Measurements from ENCODE around the gene HOXB4.
A peak's percentile ranks its signal among the peaks of the same experiment; 100 is the strongest.

The HOXB4 gene

DNA sequence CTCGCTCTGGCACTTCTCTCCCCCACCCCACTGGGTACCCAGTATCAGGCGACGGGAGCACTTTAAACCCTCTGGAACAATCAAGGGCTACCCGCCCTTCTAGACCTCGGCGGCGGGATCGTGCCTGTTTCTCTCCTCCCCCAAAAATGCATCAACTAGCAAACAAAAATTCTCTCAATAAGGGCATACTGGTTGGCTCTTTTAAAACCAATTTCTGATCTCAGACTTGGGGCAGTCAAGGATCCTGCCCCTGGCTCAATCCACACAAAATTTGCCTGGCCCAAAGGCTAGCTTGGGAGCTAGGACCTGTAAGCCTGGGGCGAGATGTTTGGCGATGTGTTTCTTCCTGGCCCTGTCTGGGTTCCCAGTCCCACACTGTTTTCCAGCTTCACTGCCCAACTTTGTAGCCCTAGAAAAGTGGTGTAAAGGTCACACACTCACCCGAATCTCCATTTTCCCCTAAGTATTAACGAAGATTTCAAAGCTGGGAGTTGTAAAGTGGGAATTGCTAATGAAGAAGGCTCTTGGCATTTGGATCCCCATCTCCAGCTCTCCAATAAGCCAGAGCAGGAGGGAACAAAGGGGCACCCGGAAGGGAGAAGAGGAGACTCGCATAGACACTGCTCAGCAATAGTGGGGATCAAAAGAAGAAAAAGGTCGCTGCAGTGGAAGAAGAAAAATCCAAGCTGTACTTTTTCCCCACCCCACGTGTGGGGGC is 18.9 kb downstream of the HOXB4 start:
- no peak for DNase-seq (ENCODE audit: low read depth in 2 of 2)

DNA sequence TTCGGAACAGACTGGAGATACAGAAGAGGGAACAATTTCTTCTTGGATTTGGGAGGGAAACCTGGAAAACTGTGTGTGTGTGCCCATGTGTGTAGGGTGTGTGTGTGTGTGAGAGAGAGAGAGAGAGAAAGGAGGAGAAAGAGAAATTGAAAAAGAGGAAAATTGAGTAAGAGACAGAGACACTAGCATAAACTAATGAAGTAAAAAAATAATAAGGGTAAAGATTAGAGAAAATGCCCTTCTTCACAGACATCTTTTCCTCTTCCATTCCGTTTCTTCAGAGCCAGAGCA is 19.4 kb downstream of the HOXB4 start:
- DNase-seq (ENCODE audit: low read depth in 2 of 2), result no peak

DNA sequence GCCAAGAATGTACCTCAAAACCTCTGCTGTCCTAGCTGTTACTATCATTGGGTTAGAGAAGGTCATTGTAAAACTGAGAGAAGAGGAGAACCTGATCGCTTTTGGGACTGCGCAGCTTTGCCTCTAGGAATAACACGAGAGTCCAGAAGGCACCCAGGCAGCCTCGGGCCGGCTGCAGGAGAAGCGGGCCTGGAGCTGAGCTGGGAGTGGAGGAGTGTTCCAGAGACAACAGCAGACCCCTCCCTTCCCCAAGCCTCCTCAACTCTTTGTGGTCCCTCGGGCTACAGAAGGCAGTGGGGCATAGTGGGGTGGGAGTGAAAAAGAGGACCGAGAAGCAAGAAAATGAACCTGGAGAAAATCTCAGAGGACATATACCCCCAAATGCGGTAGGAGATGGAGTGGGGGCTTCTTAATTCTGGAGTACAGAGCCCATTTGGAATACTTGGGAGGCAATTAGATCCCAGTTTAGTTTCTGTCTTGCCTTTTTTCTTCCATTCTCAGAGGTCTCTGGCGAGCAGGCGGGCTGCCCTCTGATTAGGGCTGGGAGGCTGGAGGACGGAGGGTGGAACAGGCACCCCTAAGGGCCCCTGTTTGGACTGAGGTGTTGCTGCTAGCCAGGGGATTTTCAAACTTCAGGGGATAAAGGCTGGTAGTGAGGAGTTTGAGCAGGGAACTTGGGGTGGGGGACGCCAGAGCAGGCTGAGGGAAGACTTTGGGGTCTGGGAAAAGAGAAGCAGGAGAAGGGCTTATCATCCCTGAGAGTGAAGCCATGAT is 19.9 kb downstream of the HOXB4 start:
- DNase-seq (ENCODE audit: low read depth in 2 of 2), result no peak

DNA sequence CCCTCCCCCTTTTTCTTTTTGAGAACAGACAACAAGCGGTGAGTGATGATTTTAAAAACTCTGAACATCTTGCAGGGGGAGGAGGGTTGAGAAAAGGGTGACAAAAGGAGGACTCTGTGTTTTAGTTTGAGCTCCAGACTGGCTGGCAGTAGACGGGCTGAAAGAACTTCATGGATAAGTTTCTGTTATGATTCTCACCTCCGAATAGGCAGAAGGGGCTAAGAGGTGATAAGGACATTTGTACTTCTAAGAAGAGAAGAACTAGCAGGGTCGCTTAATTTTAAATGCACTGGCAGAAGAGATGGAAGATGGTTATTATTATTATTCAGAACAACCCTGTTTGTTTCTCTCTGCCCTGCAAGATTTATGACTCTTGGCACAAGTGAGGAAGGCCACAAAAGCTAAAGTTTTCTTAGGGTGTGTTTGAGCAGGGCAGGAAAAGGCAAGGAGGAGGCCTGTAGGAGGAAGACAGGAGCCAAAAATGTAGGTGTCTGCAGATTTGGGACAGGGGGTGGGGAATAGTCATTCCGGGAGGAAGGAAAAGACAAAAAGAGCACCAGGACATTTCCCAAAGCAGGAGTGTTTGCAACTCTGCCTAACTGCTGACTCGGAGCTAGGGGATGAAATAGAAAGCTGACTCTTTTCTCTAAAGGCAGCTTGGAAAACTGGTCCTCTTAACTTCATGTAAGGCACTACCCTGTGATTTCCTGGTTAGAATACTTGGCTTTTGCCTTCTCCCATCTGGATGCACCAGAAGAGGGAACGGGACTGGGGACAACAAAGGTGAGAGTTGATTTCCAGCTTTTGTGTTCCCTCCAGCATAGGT is 21.4 kb downstream of the HOXB4 start:
- DNase-seq (ENCODE audit: low read depth in 2 of 2), result no peak

DNA sequence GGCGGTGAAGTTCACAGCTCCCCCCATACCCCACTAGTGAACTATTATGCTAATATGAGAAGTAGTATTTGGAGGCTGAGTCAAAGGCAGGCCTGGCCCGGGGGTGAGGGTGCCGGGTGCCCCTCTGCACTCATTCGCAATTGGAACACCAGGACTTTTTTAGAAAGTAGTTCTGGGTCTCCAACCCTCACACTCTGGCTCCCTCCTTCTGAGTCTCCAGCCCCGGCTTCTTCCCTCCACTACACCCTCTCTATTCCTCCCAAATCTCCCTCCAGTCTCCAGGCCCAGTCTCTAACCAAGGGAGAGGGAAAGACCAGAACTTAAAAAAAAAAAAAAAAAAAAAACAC is 21.9 kb downstream of the HOXB4 start:
- DNase-seq (ENCODE audit: low read depth in 2 of 2), result no peak

DNA sequence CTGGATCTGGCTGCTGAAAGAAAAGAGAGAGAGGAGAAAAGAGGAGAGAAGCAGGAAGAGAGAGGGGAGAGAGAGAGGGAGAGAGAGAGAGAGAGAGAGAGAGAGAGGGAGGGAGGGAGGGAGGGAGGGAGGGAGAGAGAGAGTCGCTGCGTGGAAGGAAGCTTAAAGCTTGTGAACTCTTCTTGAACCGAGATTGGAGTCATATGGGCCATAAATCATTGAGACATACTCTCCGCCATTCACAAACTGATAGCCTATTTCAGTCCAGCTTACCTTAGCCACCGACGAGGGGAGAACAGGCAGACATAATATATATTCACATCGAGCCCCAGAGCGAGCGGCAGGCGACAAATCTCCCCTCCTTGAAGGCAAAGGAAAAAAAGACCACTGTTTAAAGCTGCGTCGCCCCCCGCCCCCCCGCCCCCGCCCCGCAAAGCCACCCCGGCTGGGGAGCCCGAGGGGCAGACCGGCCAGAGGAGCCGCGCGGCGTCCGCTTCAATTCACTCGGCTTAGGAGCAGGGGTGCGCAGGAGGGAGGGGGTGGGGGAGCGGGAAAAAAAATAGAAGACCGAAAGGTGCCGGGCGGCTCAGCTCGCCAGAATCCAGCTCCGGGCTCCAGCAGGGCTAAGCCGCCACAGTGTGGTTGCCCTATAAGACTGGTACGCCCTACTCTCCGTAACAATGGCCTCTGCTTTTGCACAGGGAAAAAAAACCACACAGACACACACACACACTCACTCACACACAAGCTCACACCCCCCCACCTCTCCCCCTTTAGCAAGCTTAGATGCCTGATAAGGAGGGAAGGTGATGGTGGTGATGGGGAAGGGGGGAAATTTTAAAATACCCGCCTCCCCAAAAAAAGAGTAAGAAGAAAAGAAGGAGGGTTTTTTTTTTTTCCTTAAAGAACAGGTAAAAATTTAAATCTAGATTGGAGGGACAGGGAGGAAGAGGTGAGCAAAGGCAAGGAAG is 22.6 kb downstream of the HOXB4 start:
- DNase-seq (ENCODE audit: low read depth in 2 of 2), result no peak

DNA sequence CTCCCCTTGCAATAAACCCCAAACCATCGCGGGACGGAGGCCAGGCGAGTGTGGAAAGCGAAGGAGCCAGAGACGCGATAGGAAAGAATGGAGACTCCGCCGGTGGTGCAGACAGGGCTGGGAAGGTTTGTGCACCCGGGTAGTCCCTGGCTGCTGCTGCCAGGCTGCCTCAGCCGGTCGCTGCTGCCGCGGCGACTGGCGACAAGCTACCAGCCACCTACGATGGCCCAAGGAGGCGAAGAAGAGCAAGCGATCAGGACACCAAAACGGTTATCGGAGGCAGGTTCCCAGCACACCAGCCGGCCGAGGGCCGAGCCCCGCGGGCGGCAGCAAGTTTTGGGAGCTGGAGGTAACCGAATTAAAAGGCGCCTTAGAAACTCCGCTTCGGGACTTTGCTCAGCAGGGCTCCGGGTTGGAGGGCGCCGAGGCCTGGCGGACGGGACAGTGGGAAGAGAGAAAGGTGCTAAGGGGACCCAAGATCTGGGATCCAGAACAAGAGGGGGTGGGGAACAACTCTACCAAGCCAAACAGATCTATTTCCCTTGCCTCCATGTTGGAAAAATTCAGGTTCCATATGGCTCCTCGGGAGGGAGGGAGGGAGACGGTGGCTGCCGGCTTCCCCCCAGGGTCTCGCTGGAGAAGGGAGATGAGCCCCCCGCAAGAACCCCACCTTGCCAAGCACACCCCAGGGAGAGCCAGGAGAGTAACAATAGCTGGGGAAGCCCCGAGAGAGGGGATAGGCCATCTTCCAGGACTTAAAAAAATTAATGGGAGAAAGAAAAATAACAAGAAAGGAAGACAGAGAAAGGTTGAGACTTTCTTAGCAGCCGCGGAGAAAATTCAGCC is 23.5 kb downstream of the HOXB4 start:
- no peak for DNase-seq (ENCODE audit: low read depth in 2 of 2)

DNA sequence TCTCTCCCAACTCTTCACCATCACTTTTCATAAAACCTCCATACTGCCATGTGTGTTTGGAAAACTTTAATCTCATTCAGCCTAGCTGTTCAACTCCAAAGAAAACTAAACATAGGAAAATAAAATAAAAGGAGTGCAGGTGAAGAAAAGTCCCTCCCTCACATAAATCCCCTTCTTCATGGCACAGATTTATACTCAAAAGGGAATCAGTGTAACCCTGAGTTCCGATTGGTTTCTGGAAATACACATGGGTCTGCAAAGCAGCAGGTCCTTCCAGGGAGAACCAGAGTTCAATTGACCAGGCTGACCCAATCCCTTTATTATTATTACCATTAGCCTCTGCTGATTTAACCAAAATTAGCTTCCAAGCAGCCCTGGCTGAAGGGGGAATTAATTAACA is 24.3 kb downstream of the HOXB4 start:
- DNase-seq (ENCODE audit: low read depth in 2 of 2), result no peak

DNA sequence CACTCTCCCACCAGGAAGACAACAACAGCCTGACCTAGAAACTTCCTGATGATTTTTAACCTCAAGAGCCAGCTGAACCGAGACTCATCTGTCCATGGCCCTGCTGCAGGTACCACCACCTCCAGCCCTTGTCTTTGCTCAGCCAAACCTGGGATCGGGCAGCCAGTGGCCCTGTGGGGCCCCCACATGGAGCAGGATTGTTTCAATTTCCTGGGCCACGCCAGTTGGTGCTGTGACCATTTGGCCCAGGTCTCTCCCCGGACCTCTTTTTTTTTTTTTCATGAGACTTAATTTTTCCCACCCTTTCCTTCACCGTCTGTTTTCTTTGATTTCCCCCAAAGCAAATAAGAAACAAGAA is 25.0 kb downstream of the HOXB4 start:
- no peak for DNase-seq (ENCODE audit: low read depth in 2 of 2)

DNA sequence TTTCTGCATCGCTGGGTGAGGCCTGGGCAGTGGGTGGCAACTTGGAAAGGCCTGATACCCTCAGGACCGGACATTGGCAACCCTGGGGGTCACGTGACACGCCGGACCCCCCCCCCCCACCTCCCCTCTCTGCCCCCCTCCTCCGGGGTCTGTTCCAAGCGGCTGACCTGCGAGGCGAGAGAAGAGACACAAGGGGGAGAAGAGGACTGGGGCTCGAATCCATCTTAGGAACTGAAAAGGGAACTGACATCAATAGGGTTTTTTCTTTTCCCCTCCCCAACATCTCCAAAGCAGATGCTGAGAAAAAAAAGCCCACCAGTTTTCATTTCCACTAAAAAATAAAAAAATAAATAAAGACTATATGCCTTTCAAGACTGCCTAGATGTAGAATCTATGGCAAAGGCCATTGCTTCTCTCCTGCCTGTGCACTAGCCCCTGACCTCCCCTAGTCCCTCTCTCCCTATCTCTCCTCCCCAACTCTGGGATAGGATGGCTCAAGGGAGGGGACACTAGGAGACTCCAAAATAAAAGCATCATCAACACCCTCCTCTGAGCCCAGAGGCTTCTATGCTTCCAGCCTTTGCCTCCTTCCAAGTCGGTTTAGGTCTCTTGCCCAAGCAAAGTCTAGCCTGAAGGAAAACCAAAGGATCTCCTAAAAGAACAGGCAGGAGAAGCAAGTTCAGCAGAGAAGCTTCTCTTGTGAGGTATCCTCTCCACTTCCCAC is 25.5 kb downstream of the HOXB4 start:
- DNase-seq (ENCODE audit: low read depth in 2 of 2), result no peak

DNA sequence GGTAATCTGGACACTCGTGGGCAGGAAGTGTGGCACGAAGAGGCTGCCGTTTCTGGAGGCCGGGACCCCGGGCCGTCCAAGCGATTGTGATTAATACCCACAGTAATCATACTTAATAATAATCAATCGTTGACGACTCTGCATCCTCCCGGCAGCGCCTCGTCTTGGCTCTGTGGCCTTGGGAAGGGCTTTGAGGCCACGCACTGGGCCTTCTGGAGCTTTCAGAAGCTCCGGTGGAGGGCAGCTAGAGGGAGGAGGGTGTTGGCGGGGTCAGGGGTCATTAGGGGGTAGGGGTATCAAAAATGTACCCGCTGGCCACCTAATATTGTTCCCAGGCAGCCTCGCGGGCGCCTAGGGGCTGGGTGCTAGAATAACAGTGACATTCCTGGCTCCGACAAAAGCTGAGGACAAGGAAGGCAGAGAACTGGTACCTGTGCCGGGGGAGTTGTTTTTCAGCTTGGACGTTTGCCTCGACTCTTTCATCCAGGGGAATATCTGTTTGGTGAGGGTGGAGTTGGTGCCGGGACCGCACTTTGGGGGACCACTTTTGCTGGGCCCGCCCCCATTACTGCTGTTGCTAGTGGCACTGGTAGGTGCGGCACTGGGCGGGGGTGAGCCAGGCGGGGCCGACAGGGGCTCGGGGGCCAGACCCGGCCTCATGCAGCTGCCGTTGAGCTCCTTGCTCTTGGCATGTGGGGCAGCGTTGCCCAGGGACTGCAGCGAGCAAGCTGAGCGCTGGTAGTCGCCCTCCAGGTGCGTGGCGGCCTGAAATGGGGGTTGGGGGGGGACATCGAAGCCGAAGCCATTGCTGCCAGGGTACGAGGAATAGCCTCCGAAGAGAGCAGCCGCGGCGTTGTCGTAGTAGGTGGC is 26.3 kb downstream of the HOXB4 start:
- no peak for DNase-seq (ENCODE audit: low read depth in 2 of 2)

DNA sequence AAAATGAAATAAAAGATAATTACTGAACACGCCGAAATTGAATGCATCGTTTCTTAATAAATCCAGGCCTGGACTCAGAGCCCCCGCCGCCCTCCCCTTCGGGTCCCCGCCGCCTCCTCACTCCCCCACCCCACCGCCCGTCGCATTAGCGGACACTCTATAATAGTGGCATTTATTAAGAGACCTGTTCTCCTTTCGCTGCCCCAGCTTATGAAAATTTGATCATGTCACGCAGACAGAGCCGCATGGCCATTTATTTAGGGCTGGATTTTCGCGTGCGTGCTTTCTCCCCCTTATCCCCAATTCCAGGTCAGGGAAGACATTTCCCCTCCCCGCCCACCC is 27.0 kb downstream of the HOXB4 start:
- DNase-seq (ENCODE audit: low read depth in 2 of 2), result no peak

DNA sequence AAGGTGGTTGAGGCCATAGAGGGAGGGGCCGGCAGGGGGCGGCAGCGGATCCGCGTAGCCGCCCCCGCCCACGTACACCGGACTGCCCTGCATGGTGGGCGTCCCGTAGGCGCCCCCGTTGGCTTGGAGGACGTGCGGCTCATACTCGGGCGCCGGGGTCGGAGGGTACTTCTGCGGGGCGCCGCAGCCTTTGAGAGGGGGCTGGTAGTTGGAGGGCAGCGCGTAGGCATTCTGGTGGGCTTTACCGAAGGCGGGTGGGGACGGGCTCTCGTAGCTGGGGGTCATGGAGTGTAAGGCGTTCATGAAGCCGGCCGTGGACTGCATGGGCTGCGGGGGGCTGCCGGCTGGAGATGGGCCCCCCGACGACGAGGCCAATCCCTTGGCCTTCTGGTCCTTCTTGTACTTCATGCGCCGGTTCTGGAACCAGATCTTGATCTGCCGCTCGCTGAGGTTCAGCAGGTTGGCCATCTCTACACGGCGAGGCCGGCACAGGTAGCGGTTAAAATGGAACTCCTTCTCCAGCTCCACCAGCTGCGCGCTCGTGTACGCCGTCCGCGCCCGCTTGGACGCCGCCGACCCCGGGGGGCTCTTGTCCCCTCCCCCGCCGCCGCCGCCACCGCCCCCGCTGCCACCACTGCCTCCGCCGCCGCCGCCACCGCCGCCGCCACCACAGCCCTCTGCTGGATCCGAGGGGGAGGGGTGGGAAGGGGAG is 27.5 kb downstream of the HOXB4 start:
- no peak for DNase-seq (ENCODE audit: low read depth in 2 of 2)

DNA sequence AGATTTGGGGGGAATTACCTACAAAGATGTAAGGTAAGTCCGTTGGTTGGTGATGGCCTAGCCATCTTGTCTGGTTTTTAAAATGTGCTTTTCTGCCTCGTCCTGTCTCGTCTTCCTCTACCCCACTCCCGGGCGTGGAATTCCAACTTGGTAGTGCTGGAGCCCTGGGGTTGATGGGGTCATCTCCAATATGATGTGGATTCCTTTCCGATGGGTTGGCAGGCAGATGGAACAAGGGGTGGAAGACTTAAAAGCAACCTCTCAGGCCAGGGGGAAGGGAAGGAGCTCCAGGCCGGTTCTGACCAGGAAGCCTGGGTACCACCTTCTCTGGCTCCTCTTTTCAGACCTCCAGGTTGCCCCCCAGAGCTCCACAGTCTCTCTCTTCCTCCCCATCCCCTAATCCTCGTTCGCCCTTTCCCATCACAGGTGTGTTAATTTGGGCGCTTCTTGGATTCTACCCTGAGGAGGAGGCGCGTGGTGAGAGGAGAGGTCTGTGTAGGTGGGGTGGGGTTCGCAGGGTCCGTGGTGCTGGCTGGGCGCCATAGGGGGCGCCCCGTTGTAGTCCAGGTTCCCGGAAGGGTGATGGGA is 28.1 kb downstream of the HOXB4 start:
- no peak for DNase-seq (ENCODE audit: low read depth in 2 of 2)

DNA sequence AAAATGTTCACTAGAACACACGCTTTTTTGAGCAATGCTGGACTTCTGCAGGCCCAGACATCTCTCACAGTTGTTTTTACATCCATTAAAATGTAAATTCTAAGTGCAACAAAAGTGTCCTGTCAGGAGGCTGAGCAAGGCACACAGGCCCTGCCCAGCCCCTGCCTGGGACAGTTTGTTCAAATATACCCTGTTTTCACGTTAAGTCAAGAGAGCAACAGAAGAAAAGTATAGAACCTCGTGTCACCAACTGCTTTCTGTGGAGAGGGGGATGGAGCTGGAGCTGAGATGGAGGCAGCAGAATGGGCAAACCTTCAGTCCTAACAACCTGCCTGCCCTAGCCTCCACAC is 28.9 kb downstream of the HOXB4 start:
- DNase-seq (ENCODE audit: low read depth in 2 of 2), result no peak

DNA sequence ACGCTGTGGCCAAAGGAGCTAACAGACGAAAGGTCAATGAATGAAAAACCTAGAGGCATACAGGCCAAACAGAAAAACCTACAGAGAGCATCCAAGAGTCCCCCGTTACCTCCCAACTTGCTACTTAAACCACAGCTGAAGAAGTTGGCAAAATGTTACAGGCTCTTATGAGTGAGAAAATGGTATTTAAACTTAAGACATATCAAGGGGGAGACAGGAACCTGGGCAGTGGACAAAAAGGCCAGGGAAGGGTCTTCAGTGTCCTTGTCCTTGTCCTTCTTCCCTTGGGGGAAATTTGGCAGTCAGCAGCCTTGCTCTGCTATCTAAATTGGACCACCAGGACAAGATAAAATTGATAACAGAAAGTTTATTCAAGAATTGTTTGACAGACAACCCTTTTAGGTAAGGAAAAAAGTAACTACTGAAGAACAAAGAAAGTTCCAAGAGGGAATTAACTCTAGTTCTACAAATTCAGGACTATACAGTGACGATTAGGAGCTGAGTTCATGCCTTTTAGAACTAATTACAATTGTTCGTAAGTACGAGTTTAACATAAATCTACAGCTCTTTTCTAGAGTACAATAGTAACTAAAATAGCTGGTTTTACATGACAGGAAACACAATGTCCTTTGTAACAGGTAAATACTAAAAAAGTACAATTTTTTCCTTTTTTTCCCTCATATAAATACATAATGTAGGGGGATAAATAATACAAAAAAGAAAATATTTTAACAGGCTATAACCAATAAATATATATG is 29.4 kb downstream of the HOXB4 start:
- DNase-seq (ENCODE audit: low read depth in 2 of 2), result no peak

DNA sequence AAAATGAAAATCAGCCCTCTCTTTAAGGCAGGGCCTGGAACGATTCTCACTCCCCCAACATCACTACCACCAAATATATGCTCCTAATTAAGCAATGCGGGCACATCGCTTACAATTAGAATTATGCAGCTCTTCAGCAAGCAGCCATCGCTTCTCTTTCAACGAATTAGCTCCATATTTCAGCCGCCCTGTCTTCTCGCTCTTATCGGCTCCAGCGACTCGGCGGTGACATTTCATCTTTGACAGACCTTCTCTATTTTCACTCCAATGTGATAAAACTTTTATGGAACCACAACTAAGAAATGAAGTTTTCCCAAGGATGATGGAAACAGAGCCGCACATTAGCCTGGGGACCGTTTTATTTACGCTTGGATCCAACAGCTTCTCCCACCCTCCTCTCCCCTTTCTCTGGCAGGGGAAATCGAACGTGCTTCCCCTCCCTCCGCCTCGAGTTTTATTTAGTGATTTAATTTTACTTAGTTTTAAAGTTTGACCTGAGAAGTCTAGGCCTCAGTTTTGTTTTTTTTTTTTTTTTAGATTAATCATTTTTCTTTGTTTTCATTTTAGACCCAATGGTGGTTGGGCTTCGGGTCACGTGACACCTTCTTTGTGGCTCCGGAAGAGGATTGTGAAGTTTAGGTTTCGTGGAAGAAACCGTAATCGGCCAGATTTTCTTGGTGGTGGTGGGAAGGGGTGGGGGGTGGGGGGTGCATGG is 30.2 kb downstream of the HOXB4 start:
- DNase-seq (ENCODE audit: low read depth in 2 of 2), result peak in 1 of 2 donors; percentile 24

Data from stimulated activated CD4-positive, alpha-beta T cell treated with anti-CD3 and anti-CD28 coated beads, Interleukin-4, amount 100 ng/mL, for 48 hours (primary cell).